ENCODE measurements around the gene SF3B3. TPM values are rescaled to one million over a fixed set of nuclear protein-coding genes. Genes with fewer than 3 reads are reported as not detected.

SF3B3 gene
- total RNA-seq, 4 donors from 2014 or later = 48.5 to 119 (median 94.9) TPM

DNA sequence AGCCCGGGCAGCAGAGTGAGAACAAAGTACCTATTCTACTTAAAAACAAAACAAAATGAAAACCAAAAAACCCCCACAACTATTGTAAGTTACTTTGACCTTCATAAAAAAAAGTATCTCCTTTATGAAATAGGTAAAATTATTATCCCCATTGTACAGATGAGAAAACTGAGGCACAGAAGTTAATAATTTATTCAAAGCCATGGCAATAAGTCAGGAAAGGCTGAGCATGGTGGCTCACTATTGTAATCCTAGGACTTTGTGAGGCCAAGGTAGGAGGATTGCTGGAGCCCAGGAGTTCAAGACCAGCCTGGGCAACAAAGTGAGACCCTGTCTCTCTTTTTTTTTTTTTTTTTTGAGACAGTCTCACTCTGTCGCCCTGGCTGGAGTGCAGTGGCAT is 38.7 kb upstream of the SF3B3 start:
- Histone ChIP-seq H3K4me1 (no peaks in the 10 kb centered on the region), H3K36me3 (peaks cover 0 to 91% (median 0%) of the 10 kb centered on the region in 3 donors)

GRCh38 chr16:70490261-70490660 is 33.4 kb upstream of the SF3B3 start:
- H3K4me3 ChIP-seq = no peak overlapping the region
- no peak for DNase-seq
- TF ChIP-seq POLR2A (IDR thresholded peaks at IDR 0.05) = no peak
- TF ChIP-seq CTCF (IDR thresholded peaks at IDR 0.05) = no peak
- H3K27me3 ChIP-seq = no peaks in the 10 kb centered on the region
- peaks cover 0 to 89% (median 0%) of the 10 kb centered on the region in 3 donors for H3K36me3 ChIP-seq
- H3K4me1 ChIP-seq = no peaks in the 10 kb centered on the region
- no peak overlapping the region for H3K27ac ChIP-seq
- no peaks in the 10 kb centered on the region for H3K9me3 ChIP-seq

More for the DNA sequence above, 38.7 kb upstream of the SF3B3 start:
- Histone ChIP-seq H3K9me3 (no peaks in the 10 kb centered on the region), H3K27ac (no peak overlapping the region), H3K27me3 (no peaks in the 10 kb centered on the region), H3K4me3 (no peak overlapping the region)
- TF ChIP-seq CTCF (IDR thresholded peaks at IDR 0.05) = no peak
- TF ChIP-seq POLR2A (IDR thresholded peaks at IDR 0.05) = no peak
- DNase-seq = no peak

GRCh38 chr16:70493802-70494201 is 29.8 kb upstream of the SF3B3 start:
- Histone ChIP-seq H3K36me3 (peaks cover 0 to 93% (median 0%) of the 10 kb centered on the region in 3 donors), H3K4me3 (no peak overlapping the region), H3K4me1 (no peaks in the 10 kb centered on the region), H3K27me3 (no peaks in the 10 kb centered on the region), H3K27ac (no peak overlapping the region), H3K9me3 (no peaks in the 10 kb centered on the region)
- no peak for DNase-seq
- TF ChIP-seq POLR2A (IDR thresholded peaks at IDR 0.05) (no peak), CTCF (IDR thresholded peaks at IDR 0.05) (no peak)

- H3K9me3 ChIP-seq = no peaks in the 10 kb centered on the region
- H3K36me3 ChIP-seq = peaks cover 0 to 92% (median 0%) of the 10 kb centered on the region in 3 donors
- H3K27me3 ChIP-seq = no peaks in the 10 kb centered on the region
- no peak overlapping the region for H3K4me3 ChIP-seq
- no peaks in the 10 kb centered on the region for H3K4me1 ChIP-seq
- no peak for DNase-seq
- TF ChIP-seq CTCF (IDR thresholded peaks at IDR 0.05) (no peak), POLR2A (IDR thresholded peaks at IDR 0.05) (no peak)
- no peak overlapping the region for H3K27ac ChIP-seq
These were observed 29.3 kb upstream of the SF3B3 start for GRCh38 chr16:70494202-70494770.

DNA sequence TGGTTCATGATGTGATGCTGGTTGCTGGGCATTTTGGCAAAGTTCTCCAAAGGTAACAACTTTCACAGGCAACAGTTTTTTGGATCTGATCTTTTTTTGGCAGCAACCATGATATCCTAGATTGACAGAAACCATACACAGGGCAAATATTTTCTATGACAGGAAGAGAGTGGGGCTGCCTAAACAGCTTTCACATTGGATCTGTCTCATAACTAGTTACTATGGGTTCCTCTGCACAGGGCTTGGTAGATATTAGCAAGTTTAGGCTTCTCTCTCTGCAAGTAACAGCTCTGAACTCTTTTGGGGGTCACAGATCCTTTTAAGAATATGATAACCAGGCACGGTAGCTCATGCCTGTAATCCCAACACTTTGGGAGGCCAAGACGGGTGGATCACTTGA is 28.8 kb upstream of the SF3B3 start:
- H3K4me3 ChIP-seq = no peak overlapping the region
- DNase-seq = no peak
- no peaks in the 10 kb centered on the region for H3K4me1 ChIP-seq
- no peaks in the 10 kb centered on the region for H3K9me3 ChIP-seq
- no peak for TF ChIP-seq CTCF (IDR thresholded peaks at IDR 0.05)
- TF ChIP-seq POLR2A (IDR thresholded peaks at IDR 0.05) = no peak
- H3K27me3 ChIP-seq = no peaks in the 10 kb centered on the region
- H3K36me3 ChIP-seq = peaks cover 0 to 92% (median 0%) of the 10 kb centered on the region in 3 donors
- H3K27ac ChIP-seq = no peak overlapping the region
